ENCODE measurements around the gene HIVEP2.

Gene HIVEP2

DNA sequence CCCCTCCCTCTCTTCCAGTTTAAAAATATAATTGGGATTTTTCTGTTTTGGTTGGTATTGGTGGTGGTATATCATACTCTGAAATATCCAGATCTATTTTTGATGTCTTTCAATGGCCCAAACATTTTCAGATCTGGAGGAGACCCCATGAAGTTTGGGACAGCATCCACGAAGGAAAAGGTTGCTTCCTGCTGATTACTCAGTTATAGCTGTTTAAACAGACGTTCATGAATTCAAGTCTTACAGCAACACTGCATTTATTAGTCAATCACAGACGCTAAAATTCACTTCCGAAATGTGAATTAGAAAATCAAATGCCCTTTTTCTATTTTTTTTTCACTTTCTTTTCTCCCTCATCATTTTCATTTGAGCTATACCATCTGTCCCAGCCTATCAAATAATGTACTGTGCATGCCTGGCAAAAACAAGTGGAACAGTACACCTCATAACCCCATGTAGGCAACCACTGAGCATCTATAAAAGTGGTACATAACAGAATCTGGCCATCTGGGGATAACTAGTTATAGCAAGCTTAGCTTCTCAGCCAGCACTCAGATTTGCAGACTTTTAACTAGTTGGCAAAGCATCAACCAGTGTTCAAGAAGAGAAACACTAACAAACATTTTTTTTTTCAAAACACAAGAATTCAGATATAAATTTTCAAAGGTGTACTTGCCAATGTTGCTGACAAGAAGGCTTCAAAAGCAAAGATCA, 124.5 kb downstream of the HIVEP2 start:
- TF ChIP-seq, protein P1, sequence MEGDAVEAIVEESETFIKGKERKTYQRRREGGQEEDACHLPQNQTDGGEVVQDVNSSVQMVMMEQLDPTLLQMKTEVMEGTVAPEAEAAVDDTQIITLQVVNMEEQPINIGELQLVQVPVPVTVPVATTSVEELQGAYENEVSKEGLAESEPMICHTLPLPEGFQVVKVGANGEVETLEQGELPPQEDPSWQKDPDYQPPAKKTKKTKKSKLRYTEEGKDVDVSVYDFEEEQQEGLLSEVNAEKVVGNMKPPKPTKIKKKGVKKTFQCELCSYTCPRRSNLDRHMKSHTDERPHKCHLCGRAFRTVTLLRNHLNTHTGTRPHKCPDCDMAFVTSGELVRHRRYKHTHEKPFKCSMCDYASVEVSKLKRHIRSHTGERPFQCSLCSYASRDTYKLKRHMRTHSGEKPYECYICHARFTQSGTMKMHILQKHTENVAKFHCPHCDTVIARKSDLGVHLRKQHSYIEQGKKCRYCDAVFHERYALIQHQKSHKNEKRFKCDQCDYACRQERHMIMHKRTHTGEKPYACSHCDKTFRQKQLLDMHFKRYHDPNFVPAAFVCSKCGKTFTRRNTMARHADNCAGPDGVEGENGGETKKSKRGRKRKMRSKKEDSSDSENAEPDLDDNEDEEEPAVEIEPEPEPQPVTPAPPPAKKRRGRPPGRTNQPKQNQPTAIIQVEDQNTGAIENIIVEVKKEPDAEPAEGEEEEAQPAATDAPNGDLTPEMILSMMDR (IDR thresholded peaks at IDR 0.05; ENCODE audit: low read depth, low read length, missing control alignments) = no peak
- H3K4me3 ChIP-seq (replicated peaks; ENCODE audit: low read depth, low read length) = no peak overlapping the region
- DNase-seq (ENCODE audit: extremely low read depth, low read depth) = no peak

DNA sequence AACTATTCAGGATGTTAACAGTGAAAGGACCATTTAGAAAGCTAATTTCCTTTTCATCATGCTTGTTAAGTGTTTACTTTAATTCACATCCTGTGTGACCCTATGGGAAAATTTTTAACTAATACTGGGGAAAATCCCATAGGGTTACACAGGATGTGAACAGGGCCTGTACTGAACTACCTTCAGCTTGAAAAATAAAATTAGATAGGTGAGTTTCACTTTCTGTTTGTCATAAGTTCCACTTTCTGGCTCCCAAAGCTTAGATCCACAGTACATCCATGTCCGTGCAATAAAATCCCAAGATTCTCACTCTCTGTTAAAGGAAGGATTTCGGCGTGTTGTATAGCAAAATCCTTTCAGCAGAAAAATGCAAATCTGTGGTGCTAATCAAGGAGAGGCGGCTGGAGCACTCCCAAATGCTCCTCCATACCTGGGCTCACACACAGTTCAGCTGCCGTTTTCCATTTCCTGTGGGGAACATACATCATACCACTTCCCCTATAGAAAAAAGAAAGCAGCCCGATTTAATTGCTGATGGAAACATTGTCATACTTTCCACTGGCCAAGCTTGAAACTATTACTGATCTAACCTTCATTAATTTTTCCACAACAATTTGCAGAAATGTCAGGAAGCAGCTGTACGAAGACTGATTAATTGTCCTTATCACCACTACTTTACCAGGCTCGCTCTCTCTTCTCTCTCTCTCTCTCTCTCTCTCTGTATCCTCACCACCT, 125.2 kb downstream of the HIVEP2 start:
- TF ChIP-seq, protein P1 (IDR thresholded peaks at IDR 0.05; ENCODE audit: low read depth, low read length, missing control alignments) = no peak
- H3K4me3 ChIP-seq (replicated peaks; ENCODE audit: low read depth, low read length) = no peak overlapping the region
- DNase-seq (ENCODE audit: extremely low read depth, low read depth) = no peak

DNA sequence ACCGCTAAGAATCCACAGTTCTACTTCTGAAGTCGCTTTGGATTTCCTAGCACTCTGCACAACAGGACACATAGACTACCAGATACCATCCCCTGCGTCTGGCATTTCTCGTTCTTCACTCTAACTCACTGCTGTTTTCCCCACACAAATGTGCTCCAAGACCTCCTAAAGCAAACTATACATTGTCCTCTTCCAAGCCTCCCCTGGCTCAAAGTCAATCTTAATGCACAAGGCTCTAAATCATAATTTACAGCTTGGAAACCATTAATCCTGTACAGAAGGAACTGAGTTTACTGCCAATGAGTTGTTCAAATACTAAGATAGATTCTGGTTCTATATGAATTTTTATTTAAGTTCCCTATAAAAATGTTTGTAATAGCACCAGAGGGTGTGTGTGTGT, 128.5 kb downstream of the HIVEP2 start:
- TF ChIP-seq, protein P1 (IDR thresholded peaks at IDR 0.05; ENCODE audit: low read depth, low read length, missing control alignments) = no peak
- no peak for DNase-seq (ENCODE audit: extremely low read depth, low read depth)

DNA sequence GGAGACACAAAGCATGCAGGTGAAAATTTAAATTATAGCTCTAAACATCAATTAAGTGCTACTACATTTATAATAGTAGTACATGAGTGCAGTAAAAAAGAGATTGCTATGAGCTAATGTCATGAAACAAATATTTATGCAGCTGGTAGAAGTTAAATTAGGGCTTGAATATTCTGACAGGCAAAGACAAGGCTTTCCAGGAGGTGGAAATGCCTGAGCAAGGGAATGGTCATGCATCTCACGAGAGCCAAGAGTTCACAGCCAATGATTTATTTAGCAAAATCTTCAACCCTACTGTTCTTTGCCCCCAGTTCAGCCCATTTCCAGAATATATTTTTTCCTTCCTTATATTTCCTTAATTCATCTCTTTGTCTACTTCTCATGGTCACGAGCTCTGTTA, 128.9 kb downstream of the HIVEP2 start:
- no peak for DNase-seq (ENCODE audit: extremely low read depth, low read depth)
- no peak overlapping the region for H3K4me3 ChIP-seq (replicated peaks; ENCODE audit: low read depth, low read length)
- TF ChIP-seq, protein P1 (IDR thresholded peaks at IDR 0.05; ENCODE audit: low read depth, low read length, missing control alignments) = no peak

More for the DNA sequence above, 128.5 kb downstream of the HIVEP2 start:
- H3K4me3 ChIP-seq (replicated peaks; ENCODE audit: low read depth, low read length) = no peak overlapping the region

DNA sequence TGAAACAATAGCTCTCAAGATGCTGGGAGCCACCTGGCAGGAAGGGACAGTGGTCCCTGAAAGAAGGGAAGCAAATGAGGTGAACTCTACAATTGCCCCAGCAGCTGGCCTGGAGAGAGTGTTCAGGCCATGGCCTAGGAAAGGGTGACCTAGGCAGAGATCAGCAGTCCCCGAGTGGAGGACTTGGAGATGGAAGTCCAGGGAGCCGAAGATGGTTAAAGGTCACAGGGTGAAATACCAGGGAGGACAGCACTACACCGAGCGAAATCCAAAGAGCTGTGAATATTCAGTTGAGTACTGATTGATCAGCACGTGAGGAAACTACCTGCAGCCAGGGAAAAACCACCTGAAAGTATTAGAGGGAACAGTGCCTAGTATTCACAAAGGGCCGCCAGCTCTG, 133.1 kb downstream of the HIVEP2 start:
- no peak overlapping the region for H3K4me3 ChIP-seq (replicated peaks; ENCODE audit: low read depth, low read length)
- no peak for DNase-seq (ENCODE audit: extremely low read depth, low read depth)
- TF ChIP-seq, protein P1 (IDR thresholded peaks at IDR 0.05; ENCODE audit: low read depth, low read length, missing control alignments) = no peak

DNA sequence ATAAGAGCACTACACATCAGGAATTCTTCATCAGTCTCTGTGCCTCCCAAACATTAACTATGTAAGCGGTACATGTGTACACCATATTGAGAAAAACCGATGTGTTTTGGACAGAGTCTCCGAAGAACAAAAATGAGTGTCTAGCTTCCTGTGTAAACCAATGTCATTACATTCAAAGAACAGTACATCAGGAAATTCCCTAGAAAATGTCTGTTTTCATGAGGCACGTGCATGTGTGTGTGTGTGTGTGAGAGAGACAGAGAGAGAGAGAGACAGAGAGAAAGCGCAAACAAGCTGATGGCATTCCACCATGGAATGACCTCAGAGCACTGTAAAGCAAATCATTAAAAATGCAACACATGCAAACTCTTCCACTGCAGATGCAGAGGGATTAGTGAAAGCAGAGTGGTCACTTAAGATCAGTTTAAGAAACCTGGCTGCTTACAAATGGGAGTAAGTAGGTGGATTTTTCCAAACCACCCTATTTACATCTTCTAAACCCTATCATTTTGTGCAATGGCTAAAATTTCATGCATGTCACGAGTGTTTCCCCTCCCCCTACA, 133.9 kb downstream of the HIVEP2 start:
- TF ChIP-seq, protein P1 (IDR thresholded peaks at IDR 0.05; ENCODE audit: low read depth, low read length, missing control alignments) = no peak
- H3K4me3 ChIP-seq (replicated peaks; ENCODE audit: low read depth, low read length) = no peak overlapping the region
- DNase-seq (ENCODE audit: extremely low read depth, low read depth) = peak; percentile 27

All from HFF-Myc (cell line).